Uterus (tissue), 4 donors: ENCODE measurements around the gene RHBDL2. TPM values are rescaled to one million over a fixed set of nuclear protein-coding genes. Genes with fewer than 3 reads are reported as not detected.

Experiments used
- DNase-seq, 2 donors: peaks; one replicate each; pipeline ENCODE4 v3.0.0-alpha.2; 2019 to 2020
- H3K27ac ChIP-seq, 2 donors: fragments of 200-600 bp; sonication (generic); 1 replicate in 1 of 2; 2 replicates in 1 of 2; pipeline ENCODE4 v1.5.1; 2016 to 2018
- H3K27me3 ChIP-seq, 2 donors: fragments of 200-600 bp; sonication (generic); one replicate each; pipeline ENCODE4 v1.5.1; 2018 to 2019; ENCODE audit warnings: control low read depth in 1 of 2
- H3K36me3 ChIP-seq, 2 donors: fragments of 200-600 bp; sonication (generic); one replicate each; pipeline ENCODE4 v1.5.1; 2019; ENCODE audit warnings: control low read depth in 1 of 2
- H3K4me1 ChIP-seq, 2 donors: fragments of 200-600 bp; sonication (generic); one replicate each; pipeline ENCODE4 v1.5.1; 2018 to 2019; ENCODE audit warnings: control low read depth in 1 of 2
- H3K4me3 ChIP-seq, 2 donors: fragments of 200-600 bp; sonication (generic); 1 replicate in 1 of 2; 2 replicates in 1 of 2; pipeline ENCODE4 v1.5.1; 2018 to 2019; ENCODE audit warnings: mild to moderate bottlenecking in 1 of 2
- H3K9me3 ChIP-seq, 2 donors: fragments of 200-600 bp; sonication (generic); one replicate each; pipeline ENCODE4 v1.5.1; 2019; ENCODE audit warnings: control low read depth in 1 of 2
- CTCF ChIP-seq, 4 experiments: fragments of 200-600 bp in 2 of 4; fragments of 450-650 bp in 2 of 4; sonication (generic) in 2 of 4; IDR thresholded peaks; one replicate each; pipeline ENCODE4 v1.5.1; 2016 to 2019; ENCODE audit warnings: antibody characterized with exemption in 4 of 4, mild to moderate bottlenecking in 2 of 4, moderate library complexity in 1 of 4
- POLR2A ChIP-seq, 2 donors: fragments of 450-650 bp; IDR thresholded peaks; one replicate each; pipeline ENCODE4 v1.6.1; 2016; ENCODE audit warnings: antibody characterized with exemption in 2 of 2, mild to moderate bottlenecking in 1 of 2, moderate library complexity in 1 of 2
- intact Hi-C: fragments of 100-400 bp; cut with DNase I; formaldehyde crosslinking; loops from one replicate; pipeline ENCODE4 v1.15.1; 2023; ENCODE audit warnings: low total_unique reads
- total RNA-seq, 4 donors: library from RNA; depleted of rRNA in 3 of 4; stranded (reverse); fragments of >200 nt in 3 of 4; gene quantifications; one replicate each; pipeline versions ENCODE4 v1.1.0 to v1.2.4, GENCODE V29; 2014 to 2023
- donor health status: DM: yes; HTN: yes; CAD: no.

RHBDL2 gene
- total RNA-seq, 4 donors from 2014 or later = 1.2 TPM; not detected in 3

- Histone ChIP-seq H3K4me1 (no peaks in the 10 kb centered on the region), H3K9me3 (no peaks in the 10 kb centered on the region), H3K36me3 (no peaks in the 10 kb centered on the region), H3K4me3 (no peak overlapping the region), H3K27me3 (no peaks in the 10 kb centered on the region), H3K27ac (no peak overlapping the region)
- no peak for DNase-seq
- TF ChIP-seq POLR2A (IDR thresholded peaks at IDR 0.05) = no peak
- TF ChIP-seq CTCF (IDR thresholded peaks at IDR 0.05) = no peak
- intact Hi-C loops = no loop called here
These were observed 65.8 kb downstream of the RHBDL2 start for GRCh38 chr1:38875811-38876210.

GRCh38 chr1:38873027-38873969 lies 68.3 kb downstream of the RHBDL2 start, which contains the start of gene MYCBP:
MYCBP (minus strand) TSS chr1:38873348; CDS start chr1:38873305, 43 bp downstream.
- no peaks in the 10 kb centered on the region for H3K9me3 ChIP-seq
- peak; percentile 34 to 49 for TF ChIP-seq POLR2A (IDR thresholded peaks at IDR 0.05)
- peak; percentile 9 to 49 (median 26) for TF ChIP-seq CTCF (IDR thresholded peaks at IDR 0.05)
- peak within 1 kb of the TSS; percentile 60 to 64 for H3K27ac ChIP-seq
- intact Hi-C loops = no loop called here
- no peaks in the 10 kb centered on the region for H3K36me3 ChIP-seq
- peak within 1 kb of the TSS; percentile 76 to 87 for H3K4me3 ChIP-seq
- DNase-seq = peak; percentile 94 to 97
- H3K4me1 ChIP-seq = no peaks in the 10 kb centered on the region
- H3K27me3 ChIP-seq = no peaks in the 10 kb centered on the region

GRCh38 chr1:38872401-38873026 lies 69.1 kb downstream of the RHBDL2 start:
- intact Hi-C loops = no loop called here
- Histone ChIP-seq H3K4me1 (no peaks in the 10 kb centered on the region), H3K9me3 (no peaks in the 10 kb centered on the region), H3K27me3 (no peaks in the 10 kb centered on the region), H3K4me3 (peak overlapping the region; percentile 76 to 87), H3K36me3 (no peaks in the 10 kb centered on the region), H3K27ac (peak overlapping the region; percentile 47 to 64)
- DNase-seq = no peak
- TF ChIP-seq CTCF (IDR thresholded peaks at IDR 0.05) (no peak), POLR2A (IDR thresholded peaks at IDR 0.05) (no peak)

GRCh38 chr1:38870996-38871395 lies 70.6 kb downstream of the RHBDL2 start:
- Histone ChIP-seq H3K27me3 (no peaks in the 10 kb centered on the region), H3K9me3 (no peaks in the 10 kb centered on the region), H3K36me3 (no peaks in the 10 kb centered on the region), H3K4me3 (no peak overlapping the region), H3K4me1 (no peaks in the 10 kb centered on the region), H3K27ac (no peak overlapping the region)
- intact Hi-C loops = no loop called here
- TF ChIP-seq POLR2A (IDR thresholded peaks at IDR 0.05) = no peak
- TF ChIP-seq CTCF (IDR thresholded peaks at IDR 0.05) = no peak
- DNase-seq = no peak

- Histone ChIP-seq H3K27ac (no peak overlapping the region), H3K36me3 (no peaks in the 10 kb centered on the region), H3K4me3 (no peak overlapping the region), H3K27me3 (no peaks in the 10 kb centered on the region), H3K9me3 (no peaks in the 10 kb centered on the region), H3K4me1 (no peaks in the 10 kb centered on the region)
- intact Hi-C loops = no loop called here
- TF ChIP-seq CTCF (IDR thresholded peaks at IDR 0.05) = no peak
- TF ChIP-seq POLR2A (IDR thresholded peaks at IDR 0.05) = no peak
- no peak for DNase-seq
These were observed 74.4 kb downstream of the RHBDL2 start for GRCh38 chr1:38867208-38867607.
